Fibroblast of lung (primary cell): Measurements from ENCODE around the gene TMEM135. TPM values are rescaled to one million over a fixed set of nuclear protein-coding genes. Genes with fewer than 3 reads are reported as not detected.
"Not testable (repeated sequence)": the region's sequence is repeated elsewhere in the genome, so short reads cannot be mapped to it uniquely, and the experiment has no call there.

ENCODE experiments used
- DNase-seq, 2 donors: peaks; one replicate each; pipeline versions ENCODE4 v3.0.0 to v3.0.0-alpha.2; 2010; ENCODE audit warnings: low read depth in 2 of 2
- H2AFZ ChIP-seq: 2 replicates; pipeline ENCODE4 v1.5.1; 2012; ENCODE audit warnings: low read length, control low read depth, inconsistent platforms
- H3K27ac ChIP-seq: 2 replicates; pipeline ENCODE4 v1.5.1; 2011; ENCODE audit warnings: low read length, control low read depth; ENCODE audit not compliant: insufficient read depth
- H3K27me3 ChIP-seq: 2 replicates; pipeline ENCODE4 v1.5.1; 2011; ENCODE audit warnings: mild to moderate bottlenecking, low read length; ENCODE audit not compliant: control insufficient read depth, insufficient read depth
- H3K36me3 ChIP-seq: 2 replicates; pipeline ENCODE4 v1.5.1; 2011; ENCODE audit warnings: low read length; ENCODE audit not compliant: control insufficient read depth, insufficient read depth
- H3K4me1 ChIP-seq: 2 replicates; pipeline ENCODE4 v1.5.1; 2011; ENCODE audit warnings: low read length; ENCODE audit not compliant: control insufficient read depth, insufficient read depth; ENCODE audit errors: extremely low read depth
- H3K4me2 ChIP-seq: 2 replicates; pipeline ENCODE4 v1.5.1; 2011; ENCODE audit warnings: low read length, control low read depth; ENCODE audit not compliant: insufficient read depth; ENCODE audit errors: extremely low read depth
- H3K4me3 ChIP-seq, 4 experiments: fragments of 200-600 bp in 1 of 4; sonication (generic) in 1 of 4; replicated peaks in 1 of 4; 2 replicates each; pipeline ENCODE4 v1.5.1; 2011 to 2016; ENCODE audit warnings: low read length in 4 of 4, low read depth in 3 of 4, mild to moderate bottlenecking in 3 of 4, control low read depth in 2 of 4, inconsistent platforms in 1 of 4, mixed read lengths in 1 of 4; ENCODE audit not compliant: insufficient read depth in 1 of 4; ENCODE audit errors: control extremely low read depth in 1 of 4
- H3K79me2 ChIP-seq: 2 replicates; pipeline ENCODE4 v1.5.1; 2012; ENCODE audit warnings: mild to moderate bottlenecking, low read length, inconsistent platforms; ENCODE audit not compliant: control insufficient read depth, insufficient read depth
- H3K9ac ChIP-seq: 2 replicates; pipeline ENCODE4 v1.5.1; 2011; ENCODE audit warnings: mild to moderate bottlenecking, low read length, control low read depth; ENCODE audit not compliant: insufficient read depth
- H3K9me3 ChIP-seq: 2 replicates; pipeline ENCODE4 v1.5.1; 2012; ENCODE audit warnings: low read depth, low read length; ENCODE audit not compliant: control insufficient read depth, insufficient read depth
- H4K20me1 ChIP-seq: 2 replicates; pipeline ENCODE4 v1.5.1; 2011; ENCODE audit warnings: low read length; ENCODE audit not compliant: control insufficient read depth, insufficient read depth; ENCODE audit errors: extremely low read depth
- CTCF ChIP-seq, 2 donors: IDR thresholded peaks in 1 of 2; conservative IDR thresholded peaks in 1 of 2; 1 replicate in 1 of 2; 2 replicates in 1 of 2; pipeline ENCODE4 v1.5.1; 2011 to 2012; ENCODE audit warnings: low read length in 2 of 2, control low read depth in 1 of 2, inconsistent platforms in 1 of 2, low read depth in 1 of 2, mild to moderate bottlenecking in 1 of 2
- EZH2 ChIP-seq: IDR thresholded peaks from 2 replicates; pipeline ENCODE4 v1.5.1; 2012; ENCODE audit warnings: low read length, control low read depth, mild to moderate bottlenecking; ENCODE audit errors: missing control alignments
- polyA plus RNA-seq, 2 donors: library from polyadenylated mRNA; depleted of rRNA in 1 of 2; stranded (reverse) in 1 of 2; unstranded in 1 of 2; fragments of >200 nt; gene quantifications; 2 replicates each; pipeline ENCODE4 v1.2.1, GENCODE V29; 2011 to 2012; ENCODE audit warnings: missing spikeins in 1 of 2
- total RNA-seq: library from RNA; depleted of rRNA; stranded (reverse); fragments of >200 nt; gene quantifications from 2 replicates; pipeline ENCODE4 v1.2.1, GENCODE V29; 2014

TMEM135 gene
- total and polyA plus RNA-seq, 2 donors (not counting 1 experiment from before 2014, with no cell fraction given) = 17.3 to 20.6 TPM

GRCh38 chr11:86990515-86990914 lies 47.2 kb upstream of the TMEM135 start:
- TF ChIP-seq EZH2 = no peak
- no peak for TF ChIP-seq CTCF (conservative IDR thresholded peaks at IDR 0.05 in 1 of 2, IDR thresholded peaks at IDR 0.05 in 1 of 2; ENCODE audit: low read depth in 1 of 2, low read length in 2 of 2)
- Histone ChIP-seq H3K36me3 (no peaks in the 10 kb centered on the region), H3K4me3 (no peak overlapping the region), H3K4me2 (peak overlapping the region; percentile 23), H3K79me2 (no peaks in the 10 kb centered on the region), H3K4me1 (no peaks in the 10 kb centered on the region), H3K9me3 (no peaks in the 10 kb centered on the region), H4K20me1 (no peaks in the 10 kb centered on the region), H3K27me3 (no peaks in the 10 kb centered on the region), H2AFZ (no peak overlapping the region), H3K27ac (no peak overlapping the region), H3K9ac (no peak overlapping the region)
- peak; percentile 28 to 86 for DNase-seq

- Histone ChIP-seq H3K79me2 (no peaks in the 10 kb centered on the region), H3K36me3 (no peaks in the 10 kb centered on the region), H2AFZ (no peak overlapping the region), H3K9ac (no peak overlapping the region), H3K4me2 (no peak overlapping the region), H3K27ac (no peak overlapping the region), H3K9me3 (no peaks in the 10 kb centered on the region), H3K4me1 (no peaks in the 10 kb centered on the region), H3K27me3 (no peaks in the 10 kb centered on the region), H3K4me3 (no peak overlapping the region), H4K20me1 (no peaks in the 10 kb centered on the region)
- TF ChIP-seq EZH2 = no peak
- no peak for TF ChIP-seq CTCF (conservative IDR thresholded peaks at IDR 0.05 in 1 of 2, IDR thresholded peaks at IDR 0.05 in 1 of 2; ENCODE audit: low read depth in 1 of 2, low read length in 2 of 2)
- no peak for DNase-seq
Observed at GRCh38 chr11:86991341-86991740, 46.4 kb upstream of the TMEM135 start.

GRCh38 chr11:86992340-86992739 lies 45.4 kb upstream of the TMEM135 start:
- not testable (repeated sequence) for H3K79me2 ChIP-seq, H3K36me3 ChIP-seq, H3K4me3 ChIP-seq, H3K4me1 ChIP-seq, H3K27me3 ChIP-seq, H3K9ac ChIP-seq, H2AFZ ChIP-seq, H3K9me3 ChIP-seq, H4K20me1 ChIP-seq, H3K27ac ChIP-seq, DNase-seq, H3K4me2 ChIP-seq

- TF ChIP-seq CTCF (conservative IDR thresholded peaks at IDR 0.05 in 1 of 2, IDR thresholded peaks at IDR 0.05 in 1 of 2; ENCODE audit: low read depth in 1 of 2, low read length in 2 of 2) (no peak), EZH2 (no peak)
- Histone ChIP-seq H3K9me3 (no peaks in the 10 kb centered on the region), H3K4me3 (no peak overlapping the region), H3K27me3 (no peaks in the 10 kb centered on the region), H3K4me2 (no peak overlapping the region), H3K27ac (no peak overlapping the region), H3K4me1 (no peaks in the 10 kb centered on the region), H4K20me1 (no peaks in the 10 kb centered on the region), H3K9ac (no peak overlapping the region), H3K79me2 (no peaks in the 10 kb centered on the region), H2AFZ (no peak overlapping the region), H3K36me3 (no peaks in the 10 kb centered on the region)
- no peak for DNase-seq
Observed at GRCh38 chr11:86993031-86993430, 44.7 kb upstream of the TMEM135 start.
